Nasal cavity respiratory epithelium epithelial cell of viscerocranial mucosa (primary cell): ENCODE measurements around the gene ITGAX. TPM values are rescaled to one million over a fixed set of nuclear protein-coding genes. Genes with fewer than 3 reads are reported as not detected.

Experiments
- total RNA-seq: library from RNA; depleted of rRNA; stranded (reverse); fragments of >200 nt; gene quantifications from 2 replicates; pipeline ENCODE4 v1.2.3, GENCODE V29; 2014

ITGAX gene
- total RNA-seq, result under 0.01 TPM in 1 of 2 replicates, not detected in the other

DNA sequence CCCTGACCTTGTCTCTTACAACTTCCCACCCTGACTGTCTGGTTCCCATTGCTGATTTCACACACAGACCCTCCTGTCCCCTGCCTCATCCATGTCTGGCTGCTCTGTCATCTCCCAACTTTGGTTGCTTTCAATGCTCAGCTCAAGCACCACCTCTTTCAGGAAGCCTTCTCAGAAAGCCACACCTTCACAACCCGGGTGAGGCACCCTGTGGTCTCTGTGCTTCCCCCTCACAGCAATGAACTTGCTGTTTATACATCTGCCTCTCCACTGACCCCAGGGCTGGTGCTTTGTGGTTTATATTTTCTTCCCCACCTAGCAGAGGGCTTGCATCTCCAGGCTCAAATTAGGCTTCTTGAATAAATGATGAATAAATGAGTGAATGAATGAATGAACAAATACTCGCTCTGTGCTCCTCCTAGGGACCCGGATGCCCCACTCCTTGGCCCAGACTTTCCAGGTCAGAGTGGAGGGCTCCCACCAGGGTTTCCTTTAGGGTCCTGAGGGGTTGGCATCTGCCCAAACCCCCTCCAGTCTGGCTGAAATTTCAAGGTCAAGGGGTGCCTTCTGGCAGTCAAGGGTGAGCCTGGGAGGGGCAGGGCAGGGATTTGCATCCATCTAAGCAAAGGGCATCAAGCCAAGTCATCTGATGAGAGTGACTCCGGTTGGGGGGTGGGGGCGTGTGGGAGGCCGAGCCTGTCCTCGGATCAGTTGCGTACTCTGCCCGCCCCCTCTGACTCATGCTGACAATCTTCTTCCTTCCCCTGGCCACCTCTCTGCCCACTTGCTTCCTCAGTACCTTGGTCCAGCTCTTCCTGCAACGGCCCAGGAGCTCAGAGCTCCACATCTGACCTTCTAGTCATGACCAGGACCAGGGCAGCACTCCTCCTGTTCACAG lies at the start of gene ITGAX:
TSS of gene ITGAX (plus strand) at position 783 of the 898 bp plus-strand sequence. CDS start at position 862, 79 bp downstream.

DNA sequence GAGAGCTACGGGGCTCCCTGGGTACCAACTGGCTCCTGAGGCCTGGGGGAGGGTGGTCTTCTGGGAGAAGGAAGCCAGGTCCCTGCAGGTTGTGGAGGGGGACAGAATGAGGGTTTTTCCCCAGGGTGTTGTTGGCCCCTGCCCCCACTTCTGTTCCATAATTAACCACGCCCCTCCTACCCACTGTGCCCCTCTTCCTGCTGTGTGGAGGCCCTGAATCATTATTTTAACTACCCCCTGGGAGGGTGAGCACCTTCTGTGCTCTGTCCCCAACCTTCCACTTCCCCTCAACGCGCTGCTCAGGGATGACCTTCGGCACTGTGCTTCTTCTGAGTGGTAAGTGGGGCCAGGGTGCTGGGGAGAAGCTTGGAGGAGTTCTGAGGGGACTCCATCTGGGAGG lies 38.1 kb downstream of the ITGAX start, which contains the start of gene ITGAD:
TSS of gene ITGAD (plus strand) at position 280 of the 400 bp plus-strand sequence. CDS start at position 306, 26 bp downstream.

DNA sequence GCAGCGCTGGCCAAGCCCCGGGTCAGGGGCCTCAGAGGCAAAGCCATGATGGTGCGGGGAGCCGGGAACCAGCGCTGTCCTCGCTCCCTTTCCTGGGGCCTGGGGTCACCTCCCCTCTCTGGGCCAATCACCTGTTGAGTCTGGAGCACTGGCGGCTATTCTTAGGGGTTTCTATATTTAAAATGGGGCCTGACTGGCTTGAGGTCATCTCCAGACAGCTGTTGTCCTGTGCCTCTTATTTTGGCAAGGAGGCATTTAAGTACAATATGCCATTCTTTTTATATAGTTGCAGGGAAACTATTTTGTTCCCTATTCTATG lies 73.3 kb downstream of the ITGAX start, which contains the start of gene COX6A2:
TSS of gene COX6A2 (minus strand) at position 82 of the 319 bp plus-strand sequence. CDS start at position 47, 35 bp downstream.

Other genes with a start within 250 kb of the ITGAX start
- gene BCKDK, start 246.8 kb upstream of the ITGAX start, total RNA-seq, result 7.2 and 18.7 TPM in 2 replicates
- gene KAT8, start 237.5 kb upstream of the ITGAX start, total RNA-seq, result 36.2 and 45.3 TPM in 2 replicates
- gene PRSS8, start 219.4 kb upstream of the ITGAX start, total RNA-seq, result 31.1 and 54.2 TPM in 2 replicates
- gene PRSS36, start 205.1 kb upstream of the ITGAX start, total RNA-seq, result 0.34 and 0.85 TPM in 2 replicates
- gene FUS, start 175.0 kb upstream of the ITGAX start, total RNA-seq, result 17.8 and 42.6 TPM in 2 replicates
- 56.4 and 92.7 TPM in 2 replicates for gene PYCARD, start 152.4 kb upstream of the ITGAX start, total RNA-seq
- gene TRIM72, start 141.1 kb upstream of the ITGAX start, total RNA-seq, result under 0.01 TPM in 1 of 2 replicates, not detected in the other
- not detected in 2 replicates for gene PYDC1, start 138.0 kb upstream of the ITGAX start, total RNA-seq
- 0.57 TPM in 1 of 2 replicates, not detected in the other for gene ITGAM, start 95.2 kb upstream of the ITGAX start, total RNA-seq
- gene ITGAD, start 38.2 kb downstream of the ITGAX start, total RNA-seq, result not detected in 2 replicates
- gene COX6A2, start 73.2 kb downstream of the ITGAX start, total RNA-seq, result not detected in 2 replicates
- gene ZNF843, start 87.6 kb downstream of the ITGAX start, total RNA-seq, result under 0.01 and 0.43 TPM in 2 replicates
- gene ARMC5, start 104.3 kb downstream of the ITGAX start, total RNA-seq, result 7.2 and 14.9 TPM in 2 replicates
- 1.7 and 5.2 TPM in 2 replicates for gene TGFB1I1, start 117.0 kb downstream of the ITGAX start, total RNA-seq
- not detected in 2 replicates for gene SLC5A2, start 127.9 kb downstream of the ITGAX start, total RNA-seq
- 35.5 and 56.0 TPM in 2 replicates for gene RUSF1, start 153.2 kb downstream of the ITGAX start, total RNA-seq
- gene AHSP, start 172.7 kb downstream of the ITGAX start, total RNA-seq, result not detected in 2 replicates